HepG2 (cell line): ENCODE results near the gene MAEA.

Experiments used
- FOXP4 ChIP-seq: sonication (generic); formaldehyde crosslinking; IDR thresholded peaks from 2 replicates; pipeline ENCODE4 v1.4.0; 2020; ENCODE audit warnings: missing genetic modification reagents
- KDM2A ChIP-seq: sonication (generic); formaldehyde crosslinking; IDR thresholded peaks from 2 replicates; pipeline ENCODE4 v1.4.0; 2020; ENCODE audit warnings: low read depth, missing genetic modification reagents, borderline replicate concordance
- KDM6A ChIP-seq: IDR thresholded peaks from 2 replicates; pipeline ENCODE4 v1.6.1; 2016; ENCODE audit warnings: low read depth
- MIER3 ChIP-seq: IDR thresholded peaks from 2 replicates; pipeline ENCODE4 v1.6.1; 2016; ENCODE audit warnings: missing compliant biosample characterization, borderline replicate concordance
- YY1 ChIP-seq: IDR thresholded peaks from 2 replicates; pipeline ENCODE4 v1.6.1; 2011; ENCODE audit warnings: low read length, low read depth, moderate library complexity, mild to moderate bottlenecking; ENCODE audit not compliant: insufficient read depth, insufficient replicate concordance

GRCh38 chr4:1290165-1290977 is 680 bp downstream of the MAEA start:
- no peak for TF ChIP-seq MIER3 (CRISPR knock-in tag)
- no peak for TF ChIP-seq KDM2A (CRISPR knock-in tag)
- no peak for TF ChIP-seq YY1
- TF ChIP-seq FOXP4 (CRISPR knock-in tag): no peak
- no peak for TF ChIP-seq KDM6A (CRISPR knock-in tag)
